Measurements from ENCODE around the gene MRPL45.

- no peak for TF ChIP-seq CTCF (IDR thresholded peaks at IDR 0.05)
- no peak for TF ChIP-seq EZH2phosphoT487 (IDR thresholded peaks at IDR 0.05; ENCODE audit: borderline replicate concordance, low read depth)
- no peak for TF ChIP-seq MAX (IDR thresholded peaks at IDR 0.05; ENCODE audit: low read depth)
- no peak for TF ChIP-seq EP300 (IDR thresholded peaks at IDR 0.05; ENCODE audit: borderline replicate concordance in 1 of 2, low read depth in 1 of 2, low read length in 1 of 2)
- no peak for TF ChIP-seq ELF1 (IDR thresholded peaks at IDR 0.05)
- no peak for TF ChIP-seq TEAD4 (IDR thresholded peaks at IDR 0.05; ENCODE audit: borderline replicate concordance, insufficient read depth)
- no peak for TF ChIP-seq GABPA (IDR thresholded peaks at IDR 0.05; ENCODE audit: low read depth)
- TF ChIP-seq PBX3 (IDR thresholded peaks at IDR 0.05), result no peak
Measured at GRCh38 chr17:38324141-38324697, 27.3 kb downstream of the MRPL45 start.

All from SK-N-SH (cell line).